ENCODE measurements around the gene LOC128125822.

LOC128125822 gene

GRCh38 chr6:63537201-63537958 lies 34.9 kb upstream of the LOC128125822 start:
- no peaks in the 10 kb centered on the region for H3K4me1 Mint-ChIP-seq (ENCODE audit: low read depth)
- no peaks in the 10 kb centered on the region for H3K9me3 Mint-ChIP-seq (ENCODE audit: insufficient read depth)
- no peak overlapping the region for H3K27ac Mint-ChIP-seq
- peaks cover 17% of the 10 kb centered on the region for H3K27me3 Mint-ChIP-seq (ENCODE audit: low read depth)
- ATAC-seq (no peak), DNase-seq (no peak)
- ChIA-PET POLR2A (no interaction called here), CTCF (interaction anchor here (0.7 kb wide), 1 partner anchor 108 kb away, joined by 3 read pairs; no protein-coding TSS in a partner anchor)
- H3K36me3 Mint-ChIP-seq (ENCODE audit: low read depth) = peaks cover under 1% of the 10 kb centered on the region
- no peak overlapping the region for H3K4me3 Mint-ChIP-seq

GRCh38 chr6:63537959-63538300 lies 34.4 kb upstream of the LOC128125822 start:
- no peaks in the 10 kb centered on the region for H3K9me3 Mint-ChIP-seq (ENCODE audit: insufficient read depth)
- ATAC-seq = no peak
- POLR2A ChIA-PET = no interaction called here

GRCh38 chr6:63538550-63538949 lies 33.7 kb upstream of the LOC128125822 start:
- Mint-ChIP-seq H3K36me3 (ENCODE audit: low read depth) (no peaks in the 10 kb centered on the region), H3K4me1 (ENCODE audit: low read depth) (no peaks in the 10 kb centered on the region), H3K27ac (no peak overlapping the region), H3K27me3 (ENCODE audit: low read depth) (peaks cover 24% of the 10 kb centered on the region), H3K4me3 (no peak overlapping the region), H3K9me3 (ENCODE audit: insufficient read depth) (no peaks in the 10 kb centered on the region)
- ATAC-seq (no peak), DNase-seq (no peak)
- ChIA-PET POLR2A (no interaction called here), CTCF (no interaction called here)

More at GRCh38 chr6:63537959-63538300, 34.4 kb upstream of the LOC128125822 start:
- peaks cover 23% of the 10 kb centered on the region for H3K27me3 Mint-ChIP-seq (ENCODE audit: low read depth)
- CTCF ChIA-PET = interaction anchor here (0.7 kb wide), 1 partner anchor 108 kb away, joined by 3 read pairs; no protein-coding TSS in a partner anchor
- H3K36me3 Mint-ChIP-seq (ENCODE audit: low read depth) = no peaks in the 10 kb centered on the region
- no peaks in the 10 kb centered on the region for H3K4me1 Mint-ChIP-seq (ENCODE audit: low read depth)
- H3K27ac Mint-ChIP-seq = no peak overlapping the region
- H3K4me3 Mint-ChIP-seq = no peak overlapping the region
- DNase-seq = no peak

- Mint-ChIP-seq H3K27ac (no peak overlapping the region), H3K4me3 (no peak overlapping the region), H3K9me3 (ENCODE audit: insufficient read depth) (no peaks in the 10 kb centered on the region), H3K36me3 (ENCODE audit: low read depth) (no peaks in the 10 kb centered on the region), H3K4me1 (ENCODE audit: low read depth) (no peaks in the 10 kb centered on the region), H3K27me3 (ENCODE audit: low read depth) (peaks cover 35% of the 10 kb centered on the region)
- ChIA-PET CTCF (no interaction called here), POLR2A (no interaction called here)
- DNase-seq = no peak
- no peak for ATAC-seq
Measured at GRCh38 chr6:63543001-63543400, 29.3 kb upstream of the LOC128125822 start.

DNA sequence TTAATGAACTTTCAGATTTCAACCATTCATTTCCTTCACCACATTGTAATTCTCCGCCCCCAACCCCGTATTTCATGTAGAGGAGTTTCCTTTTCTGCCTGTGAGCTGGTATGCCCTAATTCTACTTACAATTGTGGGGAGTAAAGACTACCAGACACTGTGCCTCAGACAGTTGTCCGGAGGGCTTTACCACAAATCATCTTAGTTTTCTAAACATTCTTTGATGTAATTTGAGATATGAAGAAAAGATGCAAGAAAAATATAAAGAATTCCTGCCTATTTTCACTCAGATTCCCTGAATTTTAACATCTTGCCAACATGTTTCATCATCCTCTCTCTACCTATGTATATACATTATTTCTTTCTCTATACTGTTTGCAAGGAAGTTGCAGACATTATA lies 28.3 kb upstream of the LOC128125822 start:
- no peaks in the 10 kb centered on the region for H3K9me3 Mint-ChIP-seq (ENCODE audit: insufficient read depth)
- ATAC-seq = no peak
- CTCF ChIA-PET = no interaction called here
- H3K27ac Mint-ChIP-seq = no peak overlapping the region
- DNase-seq = no peak
- no peaks in the 10 kb centered on the region for H3K4me1 Mint-ChIP-seq (ENCODE audit: low read depth)
- no peak overlapping the region for H3K4me3 Mint-ChIP-seq
- POLR2A ChIA-PET = no interaction called here
- H3K36me3 Mint-ChIP-seq (ENCODE audit: low read depth) = no peaks in the 10 kb centered on the region
- H3K27me3 Mint-ChIP-seq (ENCODE audit: low read depth) = peaks cover 38% of the 10 kb centered on the region

DNA sequence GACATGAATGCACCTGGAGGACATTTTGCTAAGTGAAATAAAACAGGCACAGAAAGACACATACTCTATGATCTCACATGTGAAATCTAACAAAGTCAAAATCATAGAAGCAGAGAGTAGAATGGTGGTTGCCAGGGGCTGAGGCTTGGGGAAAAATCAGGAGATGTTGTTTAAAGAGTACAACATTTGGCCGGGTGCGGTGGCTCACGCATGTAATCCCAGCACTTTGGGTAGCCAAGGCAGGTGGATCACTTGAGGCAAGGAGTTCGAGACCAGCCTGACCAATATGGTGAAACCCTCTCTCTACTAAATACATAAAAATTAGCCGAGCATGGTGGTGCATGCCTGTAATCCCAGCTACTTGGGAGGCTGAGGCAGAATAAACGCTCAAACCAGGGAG lies 26.0 kb upstream of the LOC128125822 start:
- no peak overlapping the region for H3K4me3 Mint-ChIP-seq
- ATAC-seq (no peak), DNase-seq (no peak)
- H3K4me1 Mint-ChIP-seq (ENCODE audit: low read depth) = no peaks in the 10 kb centered on the region
- H3K27me3 Mint-ChIP-seq (ENCODE audit: low read depth) = peaks cover 30% of the 10 kb centered on the region
- ChIA-PET POLR2A (no interaction called here), CTCF (no interaction called here)
- H3K36me3 Mint-ChIP-seq (ENCODE audit: low read depth) = no peaks in the 10 kb centered on the region
- no peaks in the 10 kb centered on the region for H3K9me3 Mint-ChIP-seq (ENCODE audit: insufficient read depth)
- no peak overlapping the region for H3K27ac Mint-ChIP-seq

GRCh38 chr6:63546697-63547096 lies 25.6 kb upstream of the LOC128125822 start:
- ATAC-seq (no peak), DNase-seq (no peak)
- Mint-ChIP-seq H3K27ac (no peak overlapping the region), H3K4me1 (ENCODE audit: low read depth) (no peaks in the 10 kb centered on the region), H3K4me3 (no peak overlapping the region), H3K27me3 (ENCODE audit: low read depth) (peaks cover 29% of the 10 kb centered on the region), H3K9me3 (ENCODE audit: insufficient read depth) (no peaks in the 10 kb centered on the region), H3K36me3 (ENCODE audit: low read depth) (no peaks in the 10 kb centered on the region)
- ChIA-PET POLR2A (no interaction called here), CTCF (no interaction called here)

DNA sequence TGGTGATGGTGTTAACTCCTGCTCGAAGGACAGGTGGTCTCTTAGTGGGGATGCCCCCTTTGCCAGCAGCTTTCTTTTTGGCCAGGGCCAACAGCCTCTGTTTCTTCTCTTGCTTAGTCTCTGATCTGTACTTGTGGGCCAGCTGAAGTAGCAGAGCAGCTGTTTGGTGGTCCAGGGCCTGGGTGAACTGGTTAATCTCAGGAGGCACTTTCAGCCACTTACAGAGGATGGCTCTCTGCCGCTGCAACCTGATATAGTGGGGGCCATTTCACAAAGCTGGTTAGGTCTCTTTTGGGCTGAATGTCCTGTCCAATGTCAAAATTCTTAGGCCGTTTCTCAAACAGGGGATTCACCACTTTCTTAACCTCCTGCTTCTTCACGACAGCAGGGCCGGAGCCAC lies 23.2 kb upstream of the LOC128125822 start:
- H3K27ac Mint-ChIP-seq = no peak overlapping the region
- no peaks in the 10 kb centered on the region for H3K36me3 Mint-ChIP-seq (ENCODE audit: low read depth)
- no peak for DNase-seq
- no peak for ATAC-seq
- H3K9me3 Mint-ChIP-seq (ENCODE audit: insufficient read depth) = no peaks in the 10 kb centered on the region
- H3K27me3 Mint-ChIP-seq (ENCODE audit: low read depth) = peaks cover 11% of the 10 kb centered on the region
- ChIA-PET CTCF (no interaction called here), POLR2A (no interaction called here)
- peaks cover 12% of the 10 kb centered on the region for H3K4me1 Mint-ChIP-seq (ENCODE audit: low read depth)
- no peak overlapping the region for H3K4me3 Mint-ChIP-seq

GRCh38 chr6:63553208-63553607 lies 19.1 kb upstream of the LOC128125822 start:
- H3K4me1 Mint-ChIP-seq (ENCODE audit: low read depth) = peaks cover 12% of the 10 kb centered on the region
- POLR2A ChIA-PET = no interaction called here
- H3K36me3 Mint-ChIP-seq (ENCODE audit: low read depth) = no peaks in the 10 kb centered on the region
- CTCF ChIA-PET = no interaction called here
- peaks cover 7% of the 10 kb centered on the region for H3K27me3 Mint-ChIP-seq (ENCODE audit: low read depth)
- no peaks in the 10 kb centered on the region for H3K9me3 Mint-ChIP-seq (ENCODE audit: insufficient read depth)
- ATAC-seq = no peak
- no peak for DNase-seq
- H3K27ac Mint-ChIP-seq = no peak overlapping the region
- no peak overlapping the region for H3K4me3 Mint-ChIP-seq

GRCh38 chr6:63553900-63554299 lies 18.4 kb upstream of the LOC128125822 start:
- Mint-ChIP-seq H3K36me3 (ENCODE audit: low read depth) (no peaks in the 10 kb centered on the region), H3K27ac (no peak overlapping the region), H3K27me3 (ENCODE audit: low read depth) (peaks cover 10% of the 10 kb centered on the region), H3K9me3 (ENCODE audit: insufficient read depth) (no peaks in the 10 kb centered on the region), H3K4me1 (ENCODE audit: low read depth) (peaks cover 12% of the 10 kb centered on the region), H3K4me3 (no peak overlapping the region)
- ChIA-PET CTCF (no interaction called here), POLR2A (interaction anchor here (0.6 kb wide), 1 partner anchor 14 kb away, joined by 3 read pairs; no protein-coding TSS in a partner anchor)
- ATAC-seq (no peak), DNase-seq (no peak)

DNA sequence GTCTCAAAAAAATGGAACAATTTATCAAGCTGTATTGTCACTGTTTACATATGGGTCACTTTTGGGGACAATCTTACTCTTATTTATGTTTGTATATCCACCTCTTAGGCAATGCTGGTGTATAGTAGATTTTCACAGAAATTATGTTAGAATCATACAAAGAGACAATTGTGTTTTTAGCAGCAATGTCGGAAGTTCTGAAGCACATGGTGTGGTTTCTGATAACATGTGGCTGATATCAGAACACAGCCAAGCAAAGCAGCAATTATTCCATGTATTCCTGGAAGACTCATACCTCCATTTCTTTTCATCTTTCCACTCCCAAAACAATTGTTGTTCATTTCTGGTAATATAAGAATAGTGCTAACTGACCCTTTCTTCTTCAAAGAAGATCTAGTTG lies 17.5 kb upstream of the LOC128125822 start:
- Mint-ChIP-seq H3K27me3 (ENCODE audit: low read depth) (peaks cover 10% of the 10 kb centered on the region), H3K4me1 (ENCODE audit: low read depth) (peaks cover 12% of the 10 kb centered on the region), H3K27ac (no peak overlapping the region), H3K4me3 (no peak overlapping the region), H3K9me3 (ENCODE audit: insufficient read depth) (no peaks in the 10 kb centered on the region), H3K36me3 (ENCODE audit: low read depth) (no peaks in the 10 kb centered on the region)
- ATAC-seq (no peak), DNase-seq (no peak)
- ChIA-PET POLR2A (no interaction called here), CTCF (no interaction called here)

GRCh38 chr6:63556369-63556768 lies 15.9 kb upstream of the LOC128125822 start:
- Mint-ChIP-seq H3K27me3 (ENCODE audit: low read depth) (peaks cover 14% of the 10 kb centered on the region), H3K36me3 (ENCODE audit: low read depth) (no peaks in the 10 kb centered on the region), H3K9me3 (ENCODE audit: insufficient read depth) (no peaks in the 10 kb centered on the region), H3K27ac (no peak overlapping the region), H3K4me1 (ENCODE audit: low read depth) (peaks cover 12% of the 10 kb centered on the region), H3K4me3 (no peak overlapping the region)
- POLR2A ChIA-PET = no interaction called here
- ATAC-seq = no peak
- CTCF ChIA-PET = no interaction called here
- no peak for DNase-seq

DNA sequence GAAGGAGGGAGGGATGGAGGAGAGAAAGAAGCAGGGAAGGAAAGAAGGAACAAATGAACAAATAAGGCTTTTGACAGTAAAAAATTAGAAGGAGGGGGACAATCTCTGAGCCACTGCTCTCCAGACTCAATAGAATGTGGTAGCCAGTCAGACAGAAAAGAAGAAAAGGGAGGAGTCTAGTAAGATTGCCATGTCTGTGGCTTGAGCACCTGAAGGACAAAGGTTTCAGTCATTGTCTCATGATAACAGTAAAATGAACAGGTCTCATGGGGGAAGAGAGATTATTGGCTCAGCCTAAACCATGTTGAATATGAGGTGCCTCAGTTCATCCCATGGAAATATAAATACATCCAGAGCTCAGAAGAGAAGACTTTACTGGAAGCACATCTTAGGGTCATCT lies 14.0 kb upstream of the LOC128125822 start:
- ATAC-seq (no peak), DNase-seq (no peak)
- Mint-ChIP-seq H3K36me3 (ENCODE audit: low read depth) (no peaks in the 10 kb centered on the region), H3K9me3 (ENCODE audit: insufficient read depth) (no peaks in the 10 kb centered on the region), H3K4me1 (ENCODE audit: low read depth) (peaks cover 6% of the 10 kb centered on the region), H3K27me3 (ENCODE audit: low read depth) (peaks cover 15% of the 10 kb centered on the region), H3K4me3 (no peak overlapping the region), H3K27ac (no peak overlapping the region)
- ChIA-PET CTCF (no interaction called here), POLR2A (no interaction called here)
